ENCODE measurements around the gene ZMYND15.
"Not testable (repeated sequence)": the region's sequence is repeated elsewhere in the genome, so short reads cannot be mapped to it uniquely, and the experiment has no call there.

Gene ZMYND15, protein sequence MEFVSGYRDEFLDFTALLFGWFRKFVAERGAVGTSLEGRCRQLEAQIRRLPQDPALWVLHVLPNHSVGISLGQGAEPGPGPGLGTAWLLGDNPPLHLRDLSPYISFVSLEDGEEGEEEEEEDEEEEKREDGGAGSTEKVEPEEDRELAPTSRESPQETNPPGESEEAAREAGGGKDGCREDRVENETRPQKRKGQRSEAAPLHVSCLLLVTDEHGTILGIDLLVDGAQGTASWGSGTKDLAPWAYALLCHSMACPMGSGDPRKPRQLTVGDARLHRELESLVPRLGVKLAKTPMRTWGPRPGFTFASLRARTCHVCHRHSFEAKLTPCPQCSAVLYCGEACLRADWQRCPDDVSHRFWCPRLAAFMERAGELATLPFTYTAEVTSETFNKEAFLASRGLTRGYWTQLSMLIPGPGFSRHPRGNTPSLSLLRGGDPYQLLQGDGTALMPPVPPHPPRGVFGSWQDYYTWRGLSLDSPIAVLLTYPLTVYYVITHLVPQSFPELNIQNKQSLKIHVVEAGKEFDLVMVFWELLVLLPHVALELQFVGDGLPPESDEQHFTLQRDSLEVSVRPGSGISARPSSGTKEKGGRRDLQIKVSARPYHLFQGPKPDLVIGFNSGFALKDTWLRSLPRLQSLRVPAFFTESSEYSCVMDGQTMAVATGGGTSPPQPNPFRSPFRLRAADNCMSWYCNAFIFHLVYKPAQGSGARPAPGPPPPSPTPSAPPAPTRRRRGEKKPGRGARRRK

DNA sequence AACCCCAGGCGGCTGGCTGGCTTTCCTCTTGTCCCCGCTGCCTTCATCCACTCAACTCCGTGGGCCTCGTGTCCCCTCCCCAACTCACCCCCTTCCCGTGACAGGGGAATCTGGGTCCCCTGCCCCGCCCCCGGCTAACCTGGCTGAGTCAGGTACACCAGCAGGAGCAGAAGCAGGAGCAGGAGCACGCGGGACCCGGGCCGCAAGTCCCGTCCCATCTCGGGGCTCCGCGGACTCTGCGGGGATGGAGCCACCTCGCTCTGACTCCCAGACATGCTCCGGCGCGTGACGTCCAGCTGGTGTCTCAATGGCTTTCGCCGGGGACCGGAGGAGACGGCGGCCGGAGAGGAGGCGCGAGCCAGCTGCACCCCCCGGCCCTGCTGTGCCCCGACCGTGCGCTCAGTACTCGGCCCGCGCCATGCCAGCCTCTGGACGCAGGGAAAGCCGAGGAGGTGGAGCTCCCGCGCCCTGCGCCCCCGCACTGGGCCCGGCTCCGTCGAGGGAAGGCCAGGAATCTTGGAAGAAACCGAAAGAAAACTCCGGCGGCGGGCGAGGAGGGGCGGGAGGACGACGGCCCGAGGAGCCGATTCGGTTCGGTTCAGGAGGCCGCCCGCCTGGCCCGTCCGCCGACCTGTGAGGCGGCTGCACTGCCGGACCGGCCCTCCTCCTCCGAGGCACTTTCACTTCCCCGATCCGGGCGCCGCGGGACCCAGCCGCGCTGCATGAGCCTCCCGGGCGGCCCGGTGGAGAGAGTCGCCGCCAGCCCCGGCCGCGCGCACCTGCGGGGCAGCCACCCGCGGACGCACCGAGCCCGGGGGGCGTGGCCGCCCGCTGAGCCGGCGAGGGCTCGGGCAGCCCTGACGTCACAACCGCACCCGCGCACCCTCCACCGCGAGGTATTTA lies at the start of gene ZMYND15, which contains the start of gene CXCL16:
Gene ZMYND15 (plus strand): TSS at position 712 of the 903 bp plus-strand sequence. CDS start 716 bp downstream, outside the sequence.
Gene CXCL16 (minus strand): TSS at position 807 of the 903 bp plus-strand sequence. CDS start 589 bp downstream, at position 218.
- peak; percentile 61 for DNase-seq (ENCODE audit: low spot score)

DNA sequence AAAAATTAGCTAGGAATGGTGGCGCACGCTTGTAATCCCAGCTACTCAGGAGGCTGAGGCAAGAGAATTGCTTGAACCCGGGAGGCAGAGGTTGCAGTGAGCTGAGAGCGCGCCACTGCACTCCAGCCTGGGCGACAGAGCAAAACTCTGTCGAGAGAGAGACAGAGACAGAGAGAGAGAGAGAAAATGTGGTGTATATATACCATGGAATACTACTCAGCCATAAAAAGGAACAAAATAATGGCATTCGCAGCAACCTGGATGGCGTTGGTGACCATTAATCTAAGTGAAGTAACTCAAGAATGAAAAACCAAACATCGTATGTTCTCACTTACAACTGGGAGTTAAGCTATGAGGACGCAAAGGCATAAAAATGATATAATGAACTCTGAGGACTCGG lies 49.8 kb upstream of the ZMYND15 start:
- DNase-seq (ENCODE audit: low spot score): not testable (repeated sequence)

DNA sequence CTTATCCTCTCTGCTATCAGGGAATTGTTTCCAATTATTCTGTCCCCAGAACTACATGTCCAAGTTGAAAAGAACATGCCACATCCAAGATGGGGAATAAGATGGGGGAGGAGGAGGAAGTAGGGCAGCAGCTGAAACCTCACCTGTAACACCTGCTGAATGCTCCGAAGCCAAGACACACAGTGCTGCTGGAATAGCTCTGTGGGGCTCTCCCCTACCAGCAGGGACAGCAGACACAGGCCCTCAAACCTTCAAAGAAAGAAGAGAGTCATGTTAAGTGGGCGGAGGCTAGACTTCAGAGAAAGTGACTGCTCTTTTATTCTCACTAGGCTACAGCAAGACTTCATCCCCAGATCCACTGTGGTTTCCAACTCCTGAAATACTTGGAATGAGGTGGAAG lies 48.9 kb upstream of the ZMYND15 start:
- no peak for DNase-seq (ENCODE audit: low spot score)

DNA sequence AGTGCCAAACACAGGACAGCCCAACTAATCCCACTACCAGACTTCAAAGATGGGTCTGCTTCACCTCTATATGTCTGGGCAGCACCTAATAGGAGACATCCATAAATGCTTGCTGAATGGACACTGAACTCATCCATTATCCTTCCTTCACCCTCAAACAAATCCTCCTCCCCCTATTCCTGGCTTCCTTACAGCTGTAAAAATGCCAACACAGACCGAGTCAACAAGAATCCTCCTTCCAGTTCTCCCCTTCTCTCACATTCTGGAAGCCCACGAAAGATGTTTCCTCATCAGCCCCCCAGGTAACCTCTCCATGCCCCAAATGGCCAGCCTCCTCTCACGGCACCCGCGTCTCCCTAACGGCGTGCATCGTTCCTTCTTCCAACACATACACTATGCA lies 47.9 kb upstream of the ZMYND15 start:
- no peak for DNase-seq (ENCODE audit: low spot score)

DNA sequence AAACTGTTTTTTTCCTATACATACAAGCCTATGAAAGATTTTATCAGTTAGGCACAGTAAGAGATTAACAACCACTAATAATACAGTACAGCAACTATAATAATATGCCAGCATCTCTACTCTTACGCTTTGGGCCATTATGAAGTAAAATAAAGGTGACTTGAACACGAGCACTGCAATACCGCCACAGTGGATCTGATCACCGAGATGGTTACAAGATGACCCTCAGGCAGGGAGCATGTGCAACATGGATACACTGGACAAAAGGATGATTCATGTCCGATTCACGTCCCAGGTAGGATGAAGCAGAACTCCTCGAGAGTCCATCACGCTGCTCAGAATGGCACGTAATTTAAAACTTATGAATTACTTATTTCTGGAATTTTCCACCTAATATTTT lies 46.2 kb upstream of the ZMYND15 start:
- DNase-seq (ENCODE audit: low spot score): no peak

DNA sequence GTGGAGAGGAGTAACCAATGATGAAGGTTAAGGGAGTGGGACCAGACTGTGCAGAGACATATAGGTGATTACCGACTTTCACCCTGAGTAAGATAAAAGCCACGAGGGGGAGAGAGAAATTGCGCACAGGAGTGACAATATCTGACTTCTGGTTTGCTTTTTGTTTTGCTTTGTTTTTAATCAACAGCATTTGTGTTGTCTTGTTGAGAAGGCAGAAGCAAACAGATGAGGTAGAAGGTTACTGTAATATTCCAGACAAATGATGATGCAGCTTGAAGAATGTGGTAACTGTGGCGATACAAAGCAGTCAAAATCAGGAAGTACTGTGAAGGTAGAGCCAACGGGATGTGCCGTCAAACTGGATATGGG lies 43.2 kb upstream of the ZMYND15 start:
- no peak for DNase-seq (ENCODE audit: low spot score)

DNA sequence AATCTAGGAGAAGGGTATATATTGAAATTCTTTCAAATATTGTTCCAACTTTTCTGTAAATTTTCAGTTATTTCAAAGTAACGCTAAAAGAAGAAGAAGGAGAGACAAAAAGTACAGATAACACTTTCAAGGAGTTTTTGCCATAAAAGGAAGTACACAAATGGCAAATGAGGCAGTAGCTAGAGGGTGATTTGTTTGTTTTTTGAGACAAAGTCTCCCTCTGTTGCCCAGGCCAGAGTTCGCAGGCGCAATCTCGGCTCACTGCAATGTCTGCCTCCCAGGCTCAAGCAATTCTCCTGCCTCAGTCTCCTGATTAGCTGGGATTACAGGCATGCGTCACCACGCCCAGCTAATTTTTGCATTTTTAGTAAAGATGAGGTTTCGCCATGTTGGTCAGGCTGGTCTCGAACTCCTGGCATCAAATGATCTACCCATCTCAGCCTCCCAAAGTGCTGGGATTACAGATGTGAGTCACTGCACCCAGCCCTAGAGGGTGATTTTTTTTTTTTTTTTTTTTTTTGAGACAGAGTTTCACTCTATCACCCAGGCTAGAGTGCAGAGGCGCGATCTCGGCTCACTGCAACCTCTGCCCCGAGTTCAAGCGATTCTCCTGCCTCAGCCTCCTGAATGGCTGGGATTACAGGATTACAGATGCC lies 40.1 kb upstream of the ZMYND15 start:
- not testable (repeated sequence) for DNase-seq (ENCODE audit: low spot score)

DNA sequence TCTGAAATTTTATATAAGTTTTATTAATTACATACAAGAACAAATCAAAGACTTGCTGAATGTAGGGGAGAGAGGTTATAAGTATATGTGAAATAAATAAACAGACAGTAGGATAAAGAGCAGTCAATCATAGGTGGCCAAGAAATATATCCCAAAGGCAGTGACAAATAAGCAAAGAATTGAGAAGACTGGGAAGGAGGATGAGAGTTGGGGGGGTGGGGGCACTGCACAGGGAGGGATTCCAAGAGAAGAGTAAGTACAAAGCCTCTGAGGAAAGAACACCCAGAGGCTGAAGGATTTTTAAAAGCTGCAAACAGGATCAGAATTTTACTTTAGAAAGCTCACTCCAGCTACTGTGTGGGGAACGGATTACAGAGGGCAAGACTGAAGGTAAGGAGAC lies 38.5 kb upstream of the ZMYND15 start:
- DNase-seq (ENCODE audit: low spot score): no peak

DNA sequence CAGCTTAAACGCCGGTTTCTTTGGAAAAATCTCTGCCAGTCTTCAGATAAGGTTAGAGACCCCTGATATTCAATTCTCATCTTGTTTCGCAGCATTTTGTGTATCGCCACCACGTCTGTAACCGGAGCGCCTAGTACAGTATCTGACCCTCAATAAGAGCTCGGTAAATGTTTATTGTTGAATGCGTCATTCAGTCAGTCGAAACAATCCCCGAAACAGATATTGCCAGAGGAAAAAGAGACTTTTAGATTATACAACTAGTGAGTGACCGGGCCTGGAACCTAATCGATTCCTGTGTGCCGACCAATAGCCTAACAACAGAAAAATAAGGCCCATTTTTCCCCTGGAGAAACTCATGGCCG lies 36.3 kb upstream of the ZMYND15 start:
- DNase-seq (ENCODE audit: low spot score): no peak

DNA sequence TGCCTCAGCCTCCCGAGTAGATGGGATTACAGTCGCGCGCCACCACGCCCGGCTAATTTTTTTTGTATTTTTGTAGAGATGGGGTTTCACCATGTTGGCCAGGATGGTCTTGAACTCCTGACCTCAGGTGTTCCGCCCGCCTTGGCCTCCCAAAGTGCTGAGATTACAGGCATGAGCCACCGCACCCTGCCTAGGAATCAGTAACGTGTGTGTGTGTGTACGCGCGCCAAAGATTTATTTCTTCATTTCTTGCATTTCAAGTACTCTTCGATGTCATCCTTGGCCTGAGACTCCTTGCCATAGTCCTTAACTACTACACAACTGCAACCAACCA lies 35.1 kb upstream of the ZMYND15 start:
- not testable (repeated sequence) for DNase-seq (ENCODE audit: low spot score)

DNA sequence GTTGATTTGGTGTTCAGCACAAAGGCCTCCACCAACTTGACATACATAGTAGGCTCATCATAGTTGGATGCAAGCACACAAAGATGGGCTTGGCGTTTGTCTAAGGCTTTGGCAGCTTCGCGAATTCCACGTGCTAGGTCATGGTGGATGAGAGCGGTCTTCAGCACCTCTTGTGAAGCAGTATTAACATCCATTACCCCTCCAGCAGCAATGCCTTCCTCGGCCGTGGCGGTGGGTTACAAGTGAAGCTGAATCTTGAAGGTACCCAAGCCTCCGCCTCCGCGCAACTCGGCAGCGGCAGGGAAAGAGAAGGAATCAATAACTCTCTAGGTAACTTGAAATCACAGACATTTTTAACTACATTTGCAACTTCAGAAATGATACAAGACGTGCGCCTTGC lies 34.6 kb upstream of the ZMYND15 start:
- no peak for DNase-seq (ENCODE audit: low spot score)

DNA sequence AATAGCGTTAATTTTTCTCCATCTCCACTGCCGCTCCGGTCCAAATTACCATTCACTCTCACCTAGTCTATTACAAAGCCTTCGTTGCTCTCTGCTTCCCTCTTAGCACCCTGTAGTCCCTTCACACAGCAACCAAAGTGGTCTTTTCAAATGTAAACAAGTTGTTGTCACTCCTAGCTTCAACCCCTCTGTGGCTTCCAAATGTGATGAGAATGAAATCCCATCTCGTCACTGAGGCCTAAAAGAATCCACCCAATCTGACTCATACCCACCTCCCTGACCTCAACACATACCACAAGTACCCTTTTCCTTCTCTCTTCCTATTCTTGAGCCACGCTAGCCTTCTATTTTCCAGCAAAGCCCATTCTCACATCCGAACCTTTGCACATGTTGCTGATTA lies 33.5 kb upstream of the ZMYND15 start:
- DNase-seq (ENCODE audit: low spot score): no peak

DNA sequence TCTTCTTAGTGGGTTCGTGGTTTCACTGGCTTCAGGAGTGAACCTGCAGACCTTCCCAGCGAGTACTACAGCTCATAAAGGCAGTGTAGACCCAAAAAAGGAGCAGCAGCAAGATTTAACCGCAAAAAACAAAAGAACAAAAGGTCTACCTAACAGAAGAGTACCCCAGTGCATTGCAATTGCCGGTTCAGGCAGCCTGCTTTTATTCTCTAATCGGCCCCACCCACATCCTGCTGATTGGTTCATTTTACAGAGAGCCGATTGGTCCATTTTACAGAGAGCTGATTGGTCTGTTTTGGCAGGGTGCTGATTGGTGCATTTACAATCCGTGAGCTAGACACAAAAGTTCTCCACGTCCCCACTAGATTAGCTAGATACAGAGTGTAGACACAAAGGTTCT lies 31.2 kb upstream of the ZMYND15 start:
- peak; percentile 69 for DNase-seq (ENCODE audit: low spot score)

DNA sequence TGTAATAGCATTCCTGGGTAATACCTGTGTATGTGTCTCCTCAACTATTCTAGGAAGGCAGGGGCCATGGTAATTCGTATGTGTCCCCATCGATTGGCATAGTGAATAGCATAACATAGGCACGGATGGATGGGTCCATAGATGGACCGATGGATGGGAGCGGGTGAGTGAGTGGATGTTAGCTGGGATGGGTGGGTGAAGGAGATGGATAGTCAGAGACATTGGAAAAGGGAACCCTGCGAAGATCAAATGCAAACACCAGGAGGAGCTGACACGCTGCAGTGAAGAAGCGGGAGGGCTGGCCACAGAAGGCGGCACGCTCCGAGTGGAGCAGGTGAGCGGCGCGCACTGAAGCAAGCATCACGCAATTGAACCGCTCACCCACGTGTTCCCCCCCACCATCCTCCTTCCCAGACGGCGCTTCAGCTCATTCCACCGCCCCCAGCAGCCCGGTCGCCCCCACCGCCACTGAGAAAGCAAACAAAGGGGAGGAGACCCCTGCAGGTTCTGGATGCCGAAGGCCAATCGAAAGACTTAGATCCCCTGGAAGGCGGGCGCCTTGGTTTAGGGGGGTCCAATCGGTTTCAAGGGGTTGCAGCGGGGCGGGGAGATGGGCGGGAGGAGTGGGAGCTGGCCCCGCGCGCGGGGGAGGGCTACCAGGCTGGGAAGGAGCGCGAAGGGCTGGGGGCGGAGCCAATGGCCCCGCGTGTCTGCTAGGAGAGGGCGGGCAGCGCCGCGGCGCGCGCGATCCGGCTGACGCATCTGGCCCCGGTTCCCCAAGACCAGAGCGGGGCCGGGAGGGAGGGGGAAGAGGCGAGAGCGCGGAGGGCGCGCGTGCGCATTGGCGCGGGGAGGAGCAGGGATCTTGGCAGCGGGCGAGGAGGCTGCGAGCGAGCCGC lies 29.6 kb upstream of the ZMYND15 start, which contains the start of gene ARRB2:
Gene ARRB2 (plus strand): TSS at position 839 of the 899 bp plus-strand sequence. CDS start 90 bp downstream, outside the sequence.
- DNase-seq (ENCODE audit: low spot score): peak; percentile 98

DNA sequence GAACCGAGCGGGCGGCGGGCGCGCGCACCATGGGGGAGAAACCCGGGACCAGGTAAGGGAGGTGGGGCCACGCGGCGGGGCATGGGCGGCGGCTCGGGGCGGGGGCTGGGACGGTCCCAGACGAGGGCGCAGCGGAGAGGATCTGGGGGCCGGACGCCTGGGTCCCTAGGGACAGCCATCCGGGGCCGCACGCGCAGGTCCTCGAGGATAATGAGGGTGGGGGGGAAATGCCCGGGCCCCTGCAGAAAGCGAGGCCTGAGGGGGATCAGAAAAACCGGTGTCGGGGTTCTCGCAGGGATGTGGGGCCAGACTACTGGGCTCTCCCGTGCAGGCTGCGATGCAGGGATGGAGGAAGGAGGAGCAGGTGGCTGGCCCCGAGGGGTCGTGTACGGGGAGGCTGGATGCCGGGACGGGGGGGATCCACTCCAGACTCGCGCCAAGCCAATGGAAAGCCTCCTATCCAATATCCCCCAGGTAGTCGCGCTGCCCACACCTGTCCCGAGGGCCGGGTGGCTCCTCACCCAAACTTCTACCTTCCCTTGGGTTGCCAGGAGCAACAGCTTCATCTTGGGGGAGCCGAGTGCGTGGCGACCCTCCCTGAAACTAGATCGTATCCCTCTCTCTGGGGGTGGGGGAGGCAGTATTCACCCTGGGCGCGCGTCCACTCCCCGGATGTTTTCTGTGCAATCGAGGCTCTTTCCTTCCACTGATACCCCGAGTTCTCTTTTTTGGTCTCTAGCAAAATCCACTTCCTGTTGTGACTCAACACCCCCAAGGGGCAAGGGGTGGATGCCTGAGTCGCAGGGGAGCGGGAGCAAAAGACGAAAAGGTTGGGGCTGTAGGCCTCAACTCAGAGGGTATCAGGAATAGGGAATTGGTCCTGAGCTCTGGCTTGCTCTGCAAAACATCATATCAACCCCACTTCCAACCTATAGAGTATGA lies 28.7 kb upstream of the ZMYND15 start:
- DNase-seq (ENCODE audit: low spot score): no peak

DNA sequence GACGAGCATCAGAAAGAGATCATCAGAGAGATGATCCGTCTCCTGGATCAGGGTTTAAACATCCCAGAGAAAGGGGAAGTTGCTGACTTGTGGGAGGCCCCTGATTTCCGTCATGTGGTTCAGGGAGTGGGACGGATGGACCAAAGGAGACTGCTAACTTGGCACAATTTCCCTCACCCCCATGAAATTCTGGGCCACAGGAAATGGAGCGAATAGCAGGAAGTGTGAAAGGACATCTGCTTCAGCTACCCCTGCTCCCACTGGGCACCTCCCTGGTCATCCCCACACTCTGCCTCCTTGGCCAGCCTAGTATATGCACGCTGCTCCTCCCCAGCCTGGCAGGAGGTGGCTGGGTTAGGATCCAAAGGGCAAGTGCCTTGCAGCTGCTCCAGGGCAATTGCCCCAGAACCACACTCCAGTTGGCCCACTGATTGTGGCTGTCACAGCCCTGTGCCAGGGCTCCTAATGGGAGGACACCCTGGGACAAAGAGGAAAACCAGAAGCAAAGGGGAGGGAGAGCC lies 27.9 kb upstream of the ZMYND15 start:
- peak; percentile 57 for DNase-seq (ENCODE audit: low spot score)

DNA sequence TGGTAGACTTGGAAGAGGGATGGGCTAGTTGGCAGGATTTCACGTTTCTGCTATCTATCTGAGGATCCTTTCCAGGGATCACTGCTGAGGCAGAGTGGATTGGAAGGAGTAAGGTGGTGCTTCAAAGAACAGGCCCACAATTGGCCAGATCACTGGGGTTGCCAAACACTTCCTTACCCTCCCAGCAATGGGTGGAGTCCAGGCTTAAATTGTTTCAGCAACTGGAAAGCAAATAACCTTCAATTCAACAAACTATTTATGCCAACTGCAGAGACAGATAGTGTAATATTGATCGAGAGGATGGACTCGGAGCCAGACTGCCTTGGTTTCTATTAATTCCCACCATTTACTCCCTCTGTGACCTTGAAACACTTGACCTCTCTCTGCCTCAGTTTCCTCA lies 27.1 kb upstream of the ZMYND15 start:
- DNase-seq (ENCODE audit: low spot score): peak; percentile 55

DNA sequence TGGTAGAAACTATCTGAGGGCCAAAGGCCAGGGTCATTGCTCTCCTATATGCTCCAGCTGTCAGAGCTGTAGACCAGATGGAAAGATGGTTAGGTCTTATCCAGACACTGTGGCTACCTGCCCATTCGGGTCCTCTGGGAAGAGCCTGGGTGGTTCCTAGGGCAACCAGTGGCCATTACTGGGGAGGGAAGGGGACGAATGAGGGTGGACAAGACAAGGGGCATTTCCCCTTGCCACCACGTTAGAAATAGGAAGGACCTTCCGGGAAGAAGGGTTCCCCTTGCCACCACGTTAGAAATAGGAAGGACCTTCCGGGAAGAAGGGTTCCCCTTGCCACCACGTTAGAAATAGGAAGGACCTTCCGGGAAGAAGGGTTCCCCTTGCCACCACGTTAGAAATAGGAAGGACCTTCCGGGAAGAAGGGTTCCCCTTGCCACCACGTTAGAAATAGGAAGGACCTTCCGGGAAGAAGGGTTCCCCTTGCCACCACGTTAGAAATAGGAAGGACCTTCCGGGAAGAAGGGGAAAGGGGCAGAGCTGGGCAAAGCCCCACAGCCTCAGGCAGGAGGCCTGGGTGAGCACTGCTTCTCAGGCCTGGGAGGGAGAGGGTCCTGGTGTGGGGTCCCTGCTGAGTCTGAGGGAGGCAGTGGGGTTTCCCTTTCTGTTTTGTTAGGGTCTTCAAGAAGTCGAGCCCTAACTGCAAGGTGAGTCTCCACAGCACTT lies 25.1 kb upstream of the ZMYND15 start:
- not testable (repeated sequence) for DNase-seq (ENCODE audit: low spot score)

Data from hematopoietic multipotent progenitor cell treated with erythropoietin and hydrocortisone succinate and interleukin-3 and kit ligand, for 17 days (in vitro differentiated cells).